GM10266 (cell line): ENCODE data around the gene ARNT2.

ENCODE experiments used
- DNase-seq: peaks from one replicate; pipeline ENCODE4 v3.0.0; 2012; ENCODE audit errors: extremely low spot score
- CTCF ChIP-seq: IDR thresholded peaks from 2 replicates; pipeline ENCODE4 v1.5.1; 2012; ENCODE audit warnings: mild to moderate bottlenecking, low read depth; ENCODE audit not compliant: control insufficient read depth, insufficient read depth; ENCODE audit errors: missing control alignments

Gene ARNT2

GRCh38 chr15:80559320-80559693, 155.1 kb downstream of the ARNT2 start:
- no peak for DNase-seq
- TF ChIP-seq CTCF, result no peak

GRCh38 chr15:80559761-80560160, 155.6 kb downstream of the ARNT2 start:
- TF ChIP-seq CTCF, result no peak
- no peak for DNase-seq

DNA sequence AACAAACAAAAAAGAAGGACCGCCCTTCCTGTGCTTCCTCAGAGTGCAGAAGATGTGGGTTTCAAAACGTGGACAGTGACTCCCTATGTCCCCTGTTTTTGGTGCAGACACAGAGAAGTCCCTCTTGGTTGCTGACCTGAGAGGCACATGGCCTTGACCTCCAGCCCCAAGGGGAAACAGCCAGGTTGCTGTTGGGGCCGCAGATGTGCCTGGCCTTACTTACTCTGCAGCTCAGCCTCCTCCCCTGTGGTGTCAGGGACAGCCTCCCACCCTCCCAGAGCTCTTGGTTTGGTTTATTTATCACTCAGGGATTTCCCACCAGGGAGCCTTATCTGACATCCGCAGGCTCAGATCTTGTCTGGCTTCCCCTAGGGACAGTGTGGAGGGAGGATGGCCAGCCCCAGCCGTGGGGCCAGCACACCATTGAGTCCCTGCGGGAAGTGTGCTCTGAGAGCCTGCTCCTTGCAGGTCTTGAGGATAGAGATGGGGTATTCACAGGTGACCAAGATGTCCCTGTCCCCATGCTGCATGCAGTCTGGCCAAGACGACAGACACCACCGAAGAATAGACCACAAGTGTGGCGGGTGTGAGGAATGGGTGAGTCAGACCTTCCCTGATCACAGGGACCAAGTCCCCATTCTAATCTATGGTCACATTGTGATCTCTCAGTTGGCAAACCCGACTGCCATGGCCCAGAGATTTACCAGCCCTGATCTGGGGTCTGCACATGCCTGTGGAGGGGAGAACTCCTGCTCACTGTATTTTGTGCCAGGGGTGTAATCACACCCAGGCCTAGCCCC, 156.6 kb downstream of the ARNT2 start:
- no peak for TF ChIP-seq CTCF
- DNase-seq, result no peak

- no peak for TF ChIP-seq CTCF
- no peak for DNase-seq
Measured at GRCh38 chr15:80561500-80561899, 157.3 kb downstream of the ARNT2 start.

- no peak for TF ChIP-seq CTCF
- DNase-seq, result no peak
Measured at GRCh38 chr15:80562033-80562432, 157.9 kb downstream of the ARNT2 start.

DNA sequence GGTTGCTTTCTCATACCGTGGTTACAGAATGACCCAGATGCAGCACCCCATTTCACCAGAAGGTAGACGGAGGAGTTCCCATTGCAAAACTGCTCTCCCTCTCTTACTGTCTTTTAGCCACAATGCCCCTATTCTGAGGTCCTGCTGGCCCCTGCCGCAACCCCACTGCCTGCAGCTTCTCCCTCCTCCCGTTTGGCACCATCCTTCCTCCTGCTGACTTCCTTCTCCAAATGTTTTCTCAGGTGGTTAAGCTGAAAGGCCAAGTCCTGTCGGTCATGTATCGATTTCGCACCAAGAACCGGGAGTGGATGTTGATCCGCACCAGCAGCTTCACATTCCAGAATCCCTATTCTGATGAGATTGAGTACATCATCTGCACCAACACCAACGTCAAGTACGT, 158.7 kb downstream of the ARNT2 start:
- no peak for DNase-seq
- TF ChIP-seq CTCF, result no peak

GRCh38 chr15:80563372-80563997, 159.3 kb downstream of the ARNT2 start:
- TF ChIP-seq CTCF, result no peak

More at GRCh38 chr15:80563372-80563997, 159.3 kb downstream of the ARNT2 start:
- no peak for DNase-seq
